ENCODE data around the gene ZNF497. TPM values are rescaled to one million over a fixed set of nuclear protein-coding genes. Genes with fewer than 3 reads are reported as not detected.

Gene ZNF497
- total RNA-seq, 1 experiment from 2014 or later = 2.4 TPM

GRCh38 chr19:58408152-58409009 is 45.8 kb upstream of the ZNF497 start, which contains the start of gene ZNF584:
ZNF584 (plus strand) TSS chr19:58408649; CDS start chr19:58409148, 499 bp downstream.
- Histone ChIP-seq H2BK120ac (ENCODE audit: low read depth, low read length, poor library complexity, severe bottlenecking) (no peak within 1 kb of the TSS), H3K23me2 (ENCODE audit: insufficient read length, low read depth, low read length, poor library complexity, severe bottlenecking) (peaks cover 15% of the 10 kb centered on the region), H4K91ac (ENCODE audit: insufficient read length, low read depth, low read length) (no peak within 1 kb of the TSS), H3K27ac (ENCODE audit: insufficient read length, low read depth, low read length) (no peak within 1 kb of the TSS), H4K20me1 (ENCODE audit: control insufficient read depth, insufficient read depth, insufficient read length) (peaks cover 3% of the 10 kb centered on the region), H2BK15ac (ENCODE audit: low read depth, low read length) (no peak within 1 kb of the TSS), H3K4ac (ENCODE audit: low read depth, low read length) (no peak within 1 kb of the TSS), H3K79me2 (ENCODE audit: insufficient read depth, low read length) (no peaks in the 10 kb centered on the region), H3K4me2 (ENCODE audit: insufficient read depth, insufficient read length, low read length) (peak within 1 kb of the TSS; percentile 87), H2BK12ac (ENCODE audit: insufficient read length, low read depth, low read length) (no peak within 1 kb of the TSS), H2AFZ (ENCODE audit: low read length) (no peak within 1 kb of the TSS), H3K23ac (ENCODE audit: insufficient read length, low read depth, low read length) (no peak within 1 kb of the TSS), H3K56ac (ENCODE audit: insufficient read length, low read depth, low read length) (no peak within 1 kb of the TSS), H2BK5ac (ENCODE audit: insufficient read length, low read length) (no peak within 1 kb of the TSS), H4K8ac (replicated peaks; ENCODE audit: insufficient read length, low read depth, low read length) (no peak within 1 kb of the TSS), H3T11ph (ENCODE audit: low read length) (no peak within 1 kb of the TSS), H3K79me1 (ENCODE audit: insufficient read depth, low read depth, low read length, poor library complexity, severe bottlenecking) (no peaks in the 10 kb centered on the region), H3K9ac (ENCODE audit: extremely low read depth, insufficient read length, low read length) (peak within 1 kb of the TSS; percentile 84), H3K14ac (ENCODE audit: insufficient read depth, low read length) (peak within 1 kb of the TSS; percentile 75), H3K27me3 (ENCODE audit: insufficient read depth, low read length) (no peaks in the 10 kb centered on the region; the same call in 1 of the 2 replicates), H2BK20ac (ENCODE audit: low read depth, low read length, poor library complexity, severe bottlenecking) (no peak within 1 kb of the TSS), H3K4me1 (ENCODE audit: insufficient read depth, low read length) (peaks cover 5% of the 10 kb centered on the region; the same call in 1 of the 2 replicates), H2AK5ac (ENCODE audit: insufficient read length, low read length) (no peak within 1 kb of the TSS), H4K5ac (ENCODE audit: insufficient read length, low read depth, low read length) (no peak within 1 kb of the TSS), H3K18ac (ENCODE audit: insufficient read length, low read depth, low read length) (peak within 1 kb of the TSS; percentile 52), H3K9me3 (ENCODE audit: control insufficient read depth, low read depth, low read length) (no peaks in the 10 kb centered on the region)
- H3K4me1 Mint-ChIP-seq = peaks cover 19 to 23% of the 10 kb centered on the region in 2 experiments
- H3K36me3 Mint-ChIP-seq (ENCODE audit: insufficient read depth in 1 of 3, low read depth in 3 of 3) = peaks cover 8 to 11% (median 9%) of the 10 kb centered on the region in 3 experiments; a peak in 6 of 7 replicates
- TF ChIP-seq CTCF (conservative IDR thresholded peaks at IDR 0.05) = no peak
- no CpG with 5 or more reads among the region's 100 CpGs for WGBS (ENCODE audit: extremely low coverage, insufficient read length, low lambda C conversion rate)
- peak within 1 kb of the TSS; percentile 87 to 94 for H3K4me3 Mint-ChIP-seq
- DNase-seq = peak; percentile 96
- peaks cover 13% of the 10 kb centered on the region for H3K27me3 Mint-ChIP-seq (ENCODE audit: low read depth)
- H3K27ac Mint-ChIP-seq = peak within 1 kb of the TSS; percentile 70 to 96 (median 94); a peak in 4 of 7 replicates
- peaks cover 10 to 13% of the 10 kb centered on the region in 2 experiments; a peak in 4 of 5 replicates for H3K9me3 Mint-ChIP-seq
